ENCODE results near the gene PTPRU.

Gene PTPRU

DNA sequence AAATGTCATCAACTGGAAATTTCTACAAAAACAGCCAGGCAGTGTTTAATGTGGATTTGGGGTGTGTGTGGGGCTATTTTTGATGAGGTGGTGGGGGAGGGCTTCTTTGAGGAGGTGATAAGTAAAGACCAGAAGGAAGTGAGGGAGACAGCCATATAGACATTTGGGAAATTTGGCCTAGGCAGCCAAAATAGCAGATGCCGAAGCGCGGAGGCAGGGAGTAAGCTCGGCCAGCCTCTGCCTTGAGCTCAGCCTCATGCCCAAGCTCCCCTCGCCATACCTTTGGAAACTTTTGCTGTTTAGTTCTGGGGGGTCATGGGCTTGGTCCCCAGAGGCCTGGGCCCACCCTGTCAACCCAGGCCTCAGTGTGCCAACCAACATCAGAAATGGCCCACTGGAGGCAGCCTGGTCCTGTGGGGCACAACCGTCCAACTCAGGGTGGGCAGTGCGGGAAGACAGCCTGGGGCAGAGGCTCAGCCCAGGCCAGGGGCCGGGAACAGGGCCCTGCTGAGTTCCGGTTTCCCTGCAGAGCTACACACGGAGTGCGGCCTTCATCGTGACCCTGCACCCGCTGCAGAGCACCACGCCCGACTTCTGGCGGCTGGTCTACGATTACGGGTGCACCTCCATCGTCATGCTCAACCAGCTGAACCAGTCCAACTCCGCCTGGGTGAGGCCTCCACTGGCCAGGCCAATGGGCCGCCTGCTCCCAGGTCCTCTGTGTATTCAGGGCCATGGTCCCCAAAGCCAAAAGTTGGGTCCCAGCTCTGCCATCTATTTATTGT lies 84.0 kb downstream of the PTPRU start:
- DNase-seq, result no peak

DNA sequence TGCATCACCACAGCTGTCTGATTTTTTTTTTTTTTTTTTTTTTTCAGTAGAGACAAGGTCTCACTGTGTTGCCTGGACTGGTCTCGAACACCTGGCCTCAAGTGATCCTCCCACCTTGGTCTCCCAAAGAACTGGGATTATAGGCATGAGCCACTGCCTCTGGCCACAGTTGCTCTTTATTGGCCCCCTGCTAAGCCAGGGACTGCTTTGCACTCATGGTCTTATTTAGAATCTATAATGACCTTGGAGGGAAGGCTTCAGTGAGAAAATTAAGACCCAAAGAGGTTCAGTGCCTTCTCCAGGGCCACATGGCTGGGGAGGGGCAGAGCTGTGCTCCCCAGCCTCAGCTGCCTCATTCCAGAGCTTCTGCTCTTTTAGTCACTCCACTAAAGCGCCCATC lies 84.9 kb downstream of the PTPRU start:
- DNase-seq, result no peak

DNA sequence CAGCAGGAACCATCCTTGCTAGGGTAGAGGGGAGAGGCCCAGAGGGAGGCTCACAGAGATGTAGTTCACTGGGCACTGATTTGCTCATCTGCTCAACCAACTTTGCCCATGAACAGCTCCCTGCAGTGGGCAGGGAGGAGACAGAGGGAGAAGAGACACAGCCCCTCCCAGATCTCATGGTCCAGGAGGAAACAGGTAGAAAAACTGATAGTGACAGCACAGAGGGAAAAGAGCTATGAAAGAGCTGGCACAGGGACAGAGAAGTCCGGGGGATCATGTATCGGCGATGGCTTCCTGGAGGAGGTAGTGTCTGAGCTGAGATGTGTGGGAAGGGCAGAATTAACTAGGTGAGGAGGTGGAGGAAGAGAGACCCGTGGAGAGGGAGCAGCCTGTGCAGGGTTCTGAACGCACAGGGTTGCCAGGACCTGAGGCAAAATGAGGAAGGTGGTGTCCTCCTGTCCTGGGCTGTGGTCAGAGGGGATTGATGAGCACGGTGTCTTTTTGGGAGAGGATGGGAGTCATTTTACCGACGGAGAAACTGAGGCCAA lies 85.9 kb downstream of the PTPRU start:
- no peak for DNase-seq

DNA sequence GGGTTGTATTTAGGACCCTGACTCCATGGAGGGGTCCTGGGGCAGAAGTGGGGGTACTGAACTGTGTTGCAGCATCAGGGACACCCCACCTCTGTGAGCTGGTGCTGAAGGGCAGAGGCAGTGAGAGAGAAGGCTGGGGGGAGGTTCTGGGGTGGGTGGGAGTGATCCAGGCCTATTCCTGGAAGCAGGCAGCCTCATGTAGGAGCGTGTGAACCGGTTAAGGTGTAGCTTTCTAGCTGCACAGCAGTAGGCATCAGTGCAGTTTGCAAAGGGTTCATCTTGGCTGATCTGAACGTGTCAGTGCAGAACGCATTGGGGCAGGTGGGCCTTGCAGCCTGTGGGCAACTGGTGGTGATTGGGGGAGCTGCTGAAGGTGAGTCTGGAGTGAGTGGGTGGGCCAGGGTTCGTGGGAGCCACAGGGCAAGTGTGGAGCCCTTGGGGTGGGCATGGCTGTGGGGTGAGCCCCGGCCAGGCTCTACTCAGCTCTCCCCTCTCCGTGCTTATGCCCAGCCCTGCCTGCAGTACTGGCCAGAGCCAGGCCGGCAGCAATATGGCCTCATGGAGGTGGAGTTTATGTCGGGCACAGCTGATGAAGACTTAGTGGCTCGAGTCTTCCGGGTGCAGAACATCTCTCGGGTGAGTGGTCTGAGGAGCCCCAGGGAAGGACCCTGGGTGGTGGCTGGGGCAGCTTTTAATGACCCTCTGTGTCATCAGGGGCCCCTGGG lies 86.7 kb downstream of the PTPRU start:
- no peak for DNase-seq

GRCh38 chr1:29323636-29324035 lies 87.3 kb downstream of the PTPRU start:
- no peak for DNase-seq

DNA sequence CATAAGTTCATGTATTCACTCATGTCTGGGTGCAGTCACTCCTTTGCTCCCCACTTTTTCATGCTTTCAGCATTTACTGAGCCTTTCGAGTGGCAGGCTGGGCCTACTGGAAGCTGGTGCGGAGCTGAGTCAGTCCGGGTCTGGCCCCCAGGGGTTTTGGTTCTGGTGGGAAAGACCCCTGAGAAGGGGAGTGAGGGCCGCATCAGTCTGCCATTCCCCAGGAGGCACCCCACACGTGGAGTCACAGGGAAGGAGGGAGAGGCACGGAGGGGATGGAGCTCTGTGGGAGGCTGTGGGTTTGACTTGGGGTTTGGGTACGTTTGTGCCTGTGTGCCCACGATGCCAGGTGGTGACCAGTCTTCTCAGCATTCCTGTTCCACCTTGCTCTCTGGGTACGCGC lies 87.9 kb downstream of the PTPRU start:
- DNase-seq, result no peak

- no peak for DNase-seq
Observed at GRCh38 chr1:29324771-29325351, 88.5 kb downstream of the PTPRU start.

DNA sequence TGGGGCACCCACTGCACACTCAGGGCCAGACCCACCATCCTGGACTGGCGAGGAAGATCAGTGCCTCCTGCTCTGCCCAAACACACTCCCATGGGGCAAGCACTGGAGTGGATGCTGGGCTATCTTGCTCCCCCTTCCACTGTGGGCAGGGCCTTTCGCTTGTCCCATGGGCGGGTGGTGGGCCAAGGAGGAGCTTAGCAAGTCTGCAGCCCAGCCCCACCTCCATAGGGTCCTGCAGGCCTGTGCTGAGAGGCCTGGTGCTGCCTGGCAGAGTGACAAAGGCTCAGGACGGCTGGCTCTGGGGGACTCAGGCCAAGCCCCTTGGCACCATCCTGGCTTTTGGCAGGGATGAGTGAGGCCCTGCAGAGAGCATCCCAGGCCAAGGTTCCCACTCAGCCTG lies 89.4 kb downstream of the PTPRU start:
- no peak for DNase-seq

GRCh38 chr1:29326123-29326522 lies 89.8 kb downstream of the PTPRU start:
- no peak for DNase-seq

- no peak for DNase-seq
Observed at GRCh38 chr1:29327223-29327935, 91.1 kb downstream of the PTPRU start.

GRCh38 chr1:29329022-29329775 lies 92.9 kb downstream of the PTPRU start:
- DNase-seq, result no peak

DNA sequence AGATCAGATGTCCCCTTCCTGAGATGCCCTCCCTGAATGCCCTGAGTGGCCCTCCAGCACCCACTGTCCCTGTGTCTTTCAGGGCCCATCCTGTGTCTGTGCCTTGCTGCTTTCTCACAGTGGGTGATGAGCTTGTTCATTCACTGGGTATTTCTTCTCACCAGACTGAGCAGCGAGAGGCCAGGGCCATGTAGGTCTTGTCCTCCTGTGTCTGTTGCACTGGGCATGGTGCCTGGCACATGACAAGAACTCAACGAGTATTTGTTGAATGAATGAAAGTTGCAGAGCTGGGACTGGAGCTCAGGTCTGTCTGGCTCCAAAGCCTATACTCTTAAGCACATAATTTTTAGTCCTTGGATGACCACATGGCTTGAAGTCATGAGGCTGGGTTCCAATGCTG lies 93.8 kb downstream of the PTPRU start:
- no peak for DNase-seq

- DNase-seq, result no peak
Observed at GRCh38 chr1:29330856-29331255, 94.5 kb downstream of the PTPRU start.

- no peak for DNase-seq
Observed at GRCh38 chr1:29331309-29331708, 95.0 kb downstream of the PTPRU start.

- no peak for DNase-seq
Observed at GRCh38 chr1:29331729-29332128, 95.4 kb downstream of the PTPRU start.

DNA sequence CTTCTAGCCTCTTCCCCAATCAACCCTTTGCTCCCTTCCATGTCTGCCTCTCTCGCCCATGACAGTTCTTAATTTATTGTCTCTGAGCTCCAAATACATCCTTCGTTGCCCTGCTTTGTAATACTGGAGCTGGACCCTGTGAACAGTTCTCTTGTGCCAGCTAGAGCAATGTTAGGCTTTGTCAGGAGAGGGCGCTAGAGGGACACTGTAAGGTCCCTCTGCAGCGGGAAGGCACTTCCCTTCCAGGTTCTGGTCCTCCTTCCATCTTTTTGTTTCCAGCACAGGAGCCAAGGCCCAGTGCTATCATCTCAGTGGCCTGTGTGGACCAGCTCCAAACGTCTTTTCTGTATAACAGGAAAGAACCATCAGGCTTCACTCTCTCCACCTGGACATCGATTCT lies 95.9 kb downstream of the PTPRU start:
- DNase-seq, result peak; percentile 15 to 45

- no peak for DNase-seq
Observed at GRCh38 chr1:29333008-29333407, 96.7 kb downstream of the PTPRU start.

DNA sequence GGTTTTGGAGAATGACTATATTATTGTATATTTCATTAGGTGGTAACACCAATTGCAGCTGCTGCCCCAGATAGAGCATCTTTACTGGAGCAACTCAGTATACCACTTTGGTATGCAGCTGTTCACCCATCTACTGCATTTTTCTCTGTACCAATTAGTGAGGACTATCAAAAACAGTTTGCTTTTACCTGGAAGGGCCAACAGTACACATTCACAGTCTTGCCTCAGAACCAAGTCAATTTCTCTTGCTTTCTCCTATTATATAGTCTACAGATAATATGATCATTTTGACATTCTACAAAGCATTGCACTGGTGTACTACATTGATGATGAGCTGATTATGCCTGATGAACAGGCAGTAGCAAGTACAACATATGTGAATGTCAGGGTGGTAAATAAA lies 99.3 kb downstream of the PTPRU start:
- no peak for DNase-seq

DNA sequence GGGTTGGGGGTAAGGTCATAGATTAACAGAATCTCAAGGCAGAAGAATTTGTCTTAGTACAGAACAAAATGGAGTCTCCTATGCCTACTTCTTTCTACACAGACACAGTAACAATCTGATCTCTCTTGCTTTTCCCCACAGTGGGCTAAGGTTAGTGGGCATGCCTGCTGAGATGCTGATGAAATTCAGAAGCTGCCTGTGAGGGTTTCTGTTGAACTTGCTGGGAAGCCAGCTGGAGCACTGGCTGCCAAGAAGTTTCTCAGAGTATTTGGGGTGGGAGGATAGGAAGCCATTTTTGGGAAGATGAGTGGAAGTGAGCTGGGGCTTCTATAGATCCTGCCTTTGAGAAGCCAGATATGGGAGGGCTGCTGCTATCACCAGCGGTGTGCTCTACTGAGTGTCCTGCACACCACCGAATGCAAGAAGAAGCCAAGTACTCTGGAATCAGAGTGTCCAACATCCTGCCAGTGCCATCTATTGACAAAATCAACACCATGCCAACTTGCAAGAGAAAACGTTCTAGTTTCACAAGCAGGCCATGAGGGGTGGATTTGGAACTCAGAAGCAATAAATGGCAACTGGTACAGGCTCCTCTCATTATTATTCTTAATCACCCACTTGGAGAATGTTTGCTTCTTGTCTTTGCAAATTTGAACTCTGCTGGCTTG lies 102.7 kb downstream of the PTPRU start:
- DNase-seq, result no peak

DNA sequence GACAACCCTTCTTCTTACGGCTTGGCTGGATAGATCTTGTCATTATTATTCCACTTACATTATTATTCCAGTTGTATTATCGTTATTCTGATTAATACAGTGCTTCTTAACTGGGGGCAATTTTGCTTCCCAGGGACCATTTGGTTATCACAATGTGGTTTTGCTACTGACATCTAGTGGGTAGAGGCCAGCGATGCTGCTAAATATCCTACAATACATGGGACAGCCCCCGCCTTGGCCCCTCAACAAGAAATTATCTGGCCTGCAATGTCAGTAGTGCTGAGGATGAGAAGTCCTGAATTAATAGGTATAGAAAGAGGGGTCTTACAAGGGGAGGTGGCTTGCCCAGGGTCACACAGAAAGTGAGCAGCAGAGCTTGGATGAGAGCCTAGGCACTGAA lies 105.6 kb downstream of the PTPRU start:
- no peak for DNase-seq

- DNase-seq, result no peak
Observed at GRCh38 chr1:29342351-29342750, 106.0 kb downstream of the PTPRU start.

DNA sequence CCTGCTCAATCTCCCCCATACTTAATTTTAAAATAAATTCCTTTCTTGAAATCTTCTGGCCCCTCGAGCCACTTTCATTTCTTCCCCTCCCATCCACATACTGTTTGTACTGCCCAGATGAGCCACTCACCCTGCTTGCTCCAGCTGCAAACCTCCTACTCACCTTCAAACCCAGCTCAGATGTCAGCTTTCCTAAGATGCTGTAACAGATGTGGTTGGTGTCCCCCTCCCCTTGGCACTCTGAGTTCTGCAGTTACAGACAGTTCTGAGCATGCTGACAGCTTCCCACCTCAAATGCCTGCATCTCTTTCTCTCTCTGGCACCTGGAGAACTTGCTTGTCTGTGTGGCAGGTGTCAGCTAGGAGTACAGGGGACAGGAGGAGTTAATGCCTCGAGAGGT lies 106.7 kb downstream of the PTPRU start:
- DNase-seq, result no peak
